NT2/D1 (cell line): Measurements from ENCODE around the gene DOK5.

Experiments used
- SUZ12 ChIP-seq: IDR thresholded peaks from 2 replicates; pipeline ENCODE4 v1.6.1; 2011; ENCODE audit not compliant: insufficient read length, insufficient read depth; ENCODE audit errors: extremely low read depth
- YY1 ChIP-seq: IDR thresholded peaks from 2 replicates; pipeline ENCODE4 v1.6.1; 2011; ENCODE audit not compliant: insufficient read length, insufficient read depth
- ZNF274 ChIP-seq: IDR thresholded peaks from 2 replicates; pipeline ENCODE4 v1.6.1; 2011; ENCODE audit warnings: mild to moderate bottlenecking, low read depth, low read length

- TF ChIP-seq ZNF274, result no peak
- TF ChIP-seq YY1, result no peak
- no peak for TF ChIP-seq SUZ12
These were observed 205.0 kb downstream of the DOK5 start for GRCh38 chr20:54680439-54680838.
